GM12864 (cell line): Measurements from ENCODE around the gene MED26.
"Not testable (repeated sequence)": the region's sequence is repeated elsewhere in the genome, so short reads cannot be mapped to it uniquely, and the experiment has no call there.

ENCODE experiments used
- DNase-seq: peaks from one replicate; pipeline ENCODE4 v3.0.0-alpha.2; 2011; ENCODE audit warnings: low read depth
- H3K4me3 ChIP-seq: 2 replicates; pipeline ENCODE4 v1.5.1; 2011; ENCODE audit warnings: mild to moderate bottlenecking, low read depth, low read length, control low read depth
- CTCF ChIP-seq: IDR thresholded peaks from 2 replicates; pipeline ENCODE4 v1.5.1; 2011; ENCODE audit warnings: low read depth, mild to moderate bottlenecking, moderate library complexity, low read length, control low read depth, inconsistent platforms; ENCODE audit errors: missing control alignments

The MED26 gene

GRCh38 chr19:16655727-16656126 is 27.7 kb upstream of the MED26 start:
- TF ChIP-seq CTCF, result no peak
- H3K4me3 ChIP-seq, result no peak overlapping the region
- DNase-seq, result no peak

GRCh38 chr19:16654627-16655026 is 26.6 kb upstream of the MED26 start:
- DNase-seq, result no peak
- H3K4me3 ChIP-seq, result no peak overlapping the region
- TF ChIP-seq CTCF, result no peak

- no peak overlapping the region for H3K4me3 ChIP-seq
- TF ChIP-seq CTCF, result no peak
- DNase-seq, result no peak
These were observed 26.1 kb upstream of the MED26 start for GRCh38 chr19:16654140-16654539.

- DNase-seq, result no peak
- H3K4me3 ChIP-seq, result no peak overlapping the region
- no peak for TF ChIP-seq CTCF
These were observed 24.9 kb upstream of the MED26 start for GRCh38 chr19:16652854-16653253.

- not testable (repeated sequence) for H3K4me3 ChIP-seq, DNase-seq
These were observed 23.6 kb upstream of the MED26 start for GRCh38 chr19:16651421-16652188.

- TF ChIP-seq CTCF, result no peak
- H3K4me3 ChIP-seq, result no peak overlapping the region
- DNase-seq, result no peak
These were observed 22.8 kb upstream of the MED26 start for GRCh38 chr19:16650821-16651220.

GRCh38 chr19:16649734-16650133 is 21.7 kb upstream of the MED26 start:
- no peak overlapping the region for H3K4me3 ChIP-seq
- DNase-seq, result no peak
- TF ChIP-seq CTCF, result no peak
